ENCODE results near the gene RCOR1.

RCOR1 gene

DNA sequence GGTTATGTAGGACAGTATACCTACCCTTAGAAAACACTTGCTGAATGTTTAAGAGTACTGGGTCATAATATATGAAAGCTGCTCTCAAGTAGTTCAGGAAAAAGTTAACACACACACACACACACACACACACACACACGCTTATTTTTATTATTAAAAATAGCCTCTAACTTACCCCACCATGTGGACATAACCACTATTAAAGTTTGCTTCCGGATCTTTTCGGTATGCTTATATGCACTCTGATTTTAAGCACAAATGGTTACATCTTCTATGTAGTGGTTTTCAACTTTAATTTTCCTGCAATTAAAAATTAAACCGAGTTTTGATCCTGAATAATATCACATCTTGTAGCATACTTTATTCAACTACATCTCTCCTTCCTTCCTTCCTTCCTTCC, 99.9 kb downstream of the RCOR1 start:
- DNase-seq (ENCODE audit: low read depth), result no peak
- no peak for TF ChIP-seq CTCF (conservative IDR thresholded peaks at IDR 0.05; ENCODE audit: low read length)
- H3K4me3 ChIP-seq (ENCODE audit: low read length), result no peak overlapping the region

- TF ChIP-seq CTCF (conservative IDR thresholded peaks at IDR 0.05; ENCODE audit: low read length), result no peak
- H3K4me3 ChIP-seq (ENCODE audit: low read length), result no peak overlapping the region
- DNase-seq (ENCODE audit: low read depth), result no peak
Observed at GRCh38 chr14:102693006-102693755, 100.7 kb downstream of the RCOR1 start.

DNA sequence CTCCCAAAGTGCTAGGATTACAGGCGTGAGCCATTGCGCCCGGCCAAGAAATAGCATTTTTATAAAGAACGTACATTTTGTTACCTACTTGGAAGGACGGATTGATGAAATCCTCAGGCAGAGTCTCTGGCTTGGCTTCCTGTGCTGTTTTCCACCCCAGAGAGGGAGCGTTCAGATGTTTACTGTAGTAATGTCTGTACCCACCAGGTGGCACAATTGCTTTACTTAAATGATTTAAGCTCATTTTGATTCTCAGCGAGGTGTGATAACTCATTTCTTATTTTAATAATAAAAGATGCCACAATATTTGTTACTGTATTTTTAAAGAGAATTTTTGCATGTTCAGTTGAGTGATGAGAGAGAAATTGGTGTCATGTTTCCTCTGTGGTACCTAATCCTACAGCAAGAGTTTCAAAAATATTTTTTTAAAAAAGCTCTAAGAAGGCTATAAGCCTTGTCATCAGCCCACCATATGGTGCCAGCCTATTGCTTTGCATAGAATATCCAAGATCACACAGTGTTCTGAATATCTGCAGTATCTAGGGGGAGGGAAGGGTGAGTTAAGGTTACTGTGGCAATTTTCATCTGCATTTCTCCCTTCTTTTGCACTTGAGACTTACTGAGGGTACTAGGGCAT, 102.2 kb downstream of the RCOR1 start:
- peak; percentile 72 for TF ChIP-seq CTCF (conservative IDR thresholded peaks at IDR 0.05; ENCODE audit: low read length)
- H3K4me3 ChIP-seq (ENCODE audit: low read length), result no peak overlapping the region
- DNase-seq (ENCODE audit: low read depth), result peak; percentile 72

DNA sequence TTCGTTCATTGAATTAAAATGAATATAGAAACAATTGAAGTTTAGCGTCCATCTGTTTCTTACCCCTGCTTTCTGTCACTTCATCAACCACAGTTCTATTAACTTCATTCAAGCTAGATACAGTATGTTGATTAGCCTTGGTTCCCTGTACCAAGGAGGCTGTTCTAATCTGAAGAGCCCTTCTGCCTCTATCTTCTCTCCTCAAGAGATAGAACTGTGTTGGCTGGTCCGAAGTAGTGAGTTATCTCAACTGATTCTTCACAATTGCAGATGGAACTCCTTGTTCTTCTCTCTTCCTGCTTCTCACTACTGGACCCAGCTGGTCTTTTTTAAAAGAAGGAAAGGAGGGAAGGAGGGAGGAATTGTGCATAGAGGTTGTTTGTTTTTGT, 102.7 kb downstream of the RCOR1 start:
- no peak for TF ChIP-seq CTCF (conservative IDR thresholded peaks at IDR 0.05; ENCODE audit: low read length)
- H3K4me3 ChIP-seq (ENCODE audit: low read length), result no peak overlapping the region
- DNase-seq (ENCODE audit: low read depth), result no peak

- H3K4me3 ChIP-seq (ENCODE audit: low read length), result no peak overlapping the region
- TF ChIP-seq CTCF (conservative IDR thresholded peaks at IDR 0.05; ENCODE audit: low read length), result no peak
Observed at GRCh38 chr14:102696332-102696731, 103.9 kb downstream of the RCOR1 start.

DNA sequence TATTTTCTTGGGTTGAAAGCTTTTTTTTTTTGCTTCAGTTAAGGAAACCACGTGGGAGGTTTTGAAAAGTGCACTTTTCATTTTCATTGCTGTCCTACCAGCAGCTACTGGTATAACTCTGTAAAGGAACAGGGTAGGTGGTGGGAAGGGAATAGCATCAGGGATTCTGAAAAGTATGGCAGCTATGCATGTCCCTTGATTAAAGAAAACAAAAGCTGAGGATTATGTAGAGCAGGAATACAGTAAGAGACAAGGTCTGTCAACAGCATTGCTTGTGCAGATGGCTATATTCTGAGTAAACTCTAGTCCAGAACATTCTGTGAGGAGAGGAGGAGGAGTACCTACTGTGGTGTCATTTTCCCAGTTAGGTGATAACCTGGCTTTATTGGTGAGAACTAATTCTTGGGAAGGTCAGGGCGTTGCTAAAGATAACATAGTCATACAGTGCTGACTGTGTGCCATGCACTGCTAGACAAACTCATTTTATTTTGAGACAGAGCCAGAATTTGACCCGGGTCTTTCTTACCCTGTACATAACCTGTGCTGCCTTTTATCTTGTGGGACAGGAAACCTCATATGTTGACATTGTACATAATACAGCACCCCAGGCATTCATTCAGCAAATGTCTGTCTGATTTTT, 104.5 kb downstream of the RCOR1 start:
- H3K4me3 ChIP-seq (ENCODE audit: low read length), result no peak overlapping the region
- no peak for DNase-seq (ENCODE audit: low read depth)
- TF ChIP-seq CTCF (conservative IDR thresholded peaks at IDR 0.05; ENCODE audit: low read length), result no peak

More at GRCh38 chr14:102696332-102696731, 103.9 kb downstream of the RCOR1 start:
- no peak for DNase-seq (ENCODE audit: low read depth)
